Activated CD4-positive, CD25-positive, alpha-beta regulatory T cell (primary cell): Measurements from ENCODE around the gene SUPT5H.
"Not testable (repeated sequence)": the region's sequence is repeated elsewhere in the genome, so short reads cannot be mapped to it uniquely, and the experiment has no call there.

Source experiments
- DNase-seq, 4 experiments: peaks; one replicate each; lab custom pipeline; 2025; lab: John Stamatoyannopoulos, UW

SUPT5H gene

GRCh38 chr19:39425744-39426143 lies 19.6 kb upstream of the SUPT5H start:
- DNase-seq, result no peak

- DNase-seq, result no peak
Measured at GRCh38 chr19:39426170-39426569, 19.2 kb upstream of the SUPT5H start.

GRCh38 chr19:39427707-39428106 lies 17.7 kb upstream of the SUPT5H start:
- no peak for DNase-seq

GRCh38 chr19:39428283-39429112 lies 16.9 kb upstream of the SUPT5H start:
- no peak for DNase-seq

GRCh38 chr19:39430675-39431593 lies 14.4 kb upstream of the SUPT5H start:
- DNase-seq, result peak; percentile 34 to 38 (median 35)

- DNase-seq, result no peak
Measured at GRCh38 chr19:39432677-39433025, 12.7 kb upstream of the SUPT5H start.

- DNase-seq, result no peak
Measured at GRCh38 chr19:39433480-39434079, 11.8 kb upstream of the SUPT5H start.

GRCh38 chr19:39434123-39435076 lies 11.0 kb upstream of the SUPT5H start:
- DNase-seq, result no peak

GRCh38 chr19:39435499-39436349 lies 9.7 kb upstream of the SUPT5H start, which contains the start of gene RPS16:
Gene RPS16 (minus strand): TSS chr19:39435949. CDS start chr19:39435895, 54 bp downstream.
- DNase-seq, result peak; percentile 98 to 99 (median 98)

- no peak for DNase-seq
Measured at GRCh38 chr19:39436350-39436716, 9.0 kb upstream of the SUPT5H start.

- no peak for DNase-seq
Measured at GRCh38 chr19:39438270-39438934, 7.0 kb upstream of the SUPT5H start.

- no peak for DNase-seq
Measured at GRCh38 chr19:39444598-39445195, 685 bp upstream of the SUPT5H start.

- DNase-seq, result no peak
Measured at GRCh38 chr19:39446365-39447084, 1.1 kb downstream of the SUPT5H start.

GRCh38 chr19:39448271-39448670 lies 2.9 kb downstream of the SUPT5H start:
- no peak for DNase-seq

- DNase-seq, result no peak
Measured at GRCh38 chr19:39449116-39449797, 3.9 kb downstream of the SUPT5H start.

GRCh38 chr19:39451257-39451656 lies 5.9 kb downstream of the SUPT5H start:
- not testable (repeated sequence) for DNase-seq

GRCh38 chr19:39463403-39463802 lies 18.0 kb downstream of the SUPT5H start:
- DNase-seq, result no peak
